H9 (cell line): ENCODE results near the gene TOMM5. TPM values are rescaled to one million over a fixed set of nuclear protein-coding genes. Genes with fewer than 3 reads are reported as not detected.

Experiments used
- DNase-seq: peaks from one replicate; pipeline ENCODE4 v3.0.0-alpha.2; 2017
- H2AFZ ChIP-seq: one replicate; pipeline ENCODE4 v1.6.1; 2013; ENCODE audit warnings: mild to moderate bottlenecking, low read length, control low read depth, moderate library complexity
- H2AK5ac ChIP-seq: 2 replicates; pipeline ENCODE4 v1.6.1; 2013; ENCODE audit warnings: low read length, control low read depth, mixed read lengths; ENCODE audit not compliant: insufficient read length
- H2BK120ac ChIP-seq: one replicate; pipeline ENCODE4 v1.6.1; 2013; ENCODE audit warnings: low read depth, mild to moderate bottlenecking, low read length, control low read depth, inconsistent platforms; ENCODE audit not compliant: poor library complexity, severe bottlenecking
- H2BK12ac ChIP-seq: 2 replicates; pipeline ENCODE4 v1.6.1; 2013; ENCODE audit warnings: low read length, control low read depth, mixed read lengths, low read depth; ENCODE audit not compliant: insufficient read length
- H2BK15ac ChIP-seq: 2 replicates; pipeline ENCODE4 v1.6.1; 2013; ENCODE audit warnings: low read depth, low read length, control low read depth
- H2BK20ac ChIP-seq: one replicate; pipeline ENCODE4 v1.6.1; 2013; ENCODE audit warnings: low read depth, mild to moderate bottlenecking, low read length, control low read depth, inconsistent platforms; ENCODE audit not compliant: poor library complexity, severe bottlenecking
- H2BK5ac ChIP-seq: 2 replicates; pipeline ENCODE4 v1.6.1; 2013; ENCODE audit warnings: low read length, control low read depth, mixed read lengths; ENCODE audit not compliant: insufficient read length
- H3K14ac ChIP-seq: 2 replicates; pipeline ENCODE4 v1.6.1; 2013; ENCODE audit warnings: low read length, control low read depth; ENCODE audit not compliant: insufficient read depth
- H3K18ac ChIP-seq: 2 replicates; pipeline ENCODE4 v1.6.1; 2013; ENCODE audit warnings: low read depth, mild to moderate bottlenecking, mixed read lengths, low read length, control low read depth; ENCODE audit not compliant: insufficient read length
- H3K23ac ChIP-seq: 2 replicates; pipeline ENCODE4 v1.6.1; 2013; ENCODE audit warnings: low read length, control low read depth, mixed read lengths, low read depth; ENCODE audit not compliant: insufficient read length
- H3K23me2 ChIP-seq: 2 replicates; pipeline ENCODE4 v1.6.1; 2013; ENCODE audit warnings: low read depth, mild to moderate bottlenecking, mixed read lengths, low read length, control low read depth; ENCODE audit not compliant: insufficient read length, poor library complexity, severe bottlenecking
- H3K27ac ChIP-seq: 2 replicates; pipeline ENCODE4 v1.5.1; 2013; ENCODE audit warnings: low read length, control low read depth, mixed read lengths, low read depth; ENCODE audit not compliant: insufficient read length
- H3K27me3 ChIP-seq: 2 replicates; pipeline ENCODE4 v1.6.1; 2013; ENCODE audit warnings: low read length, control low read depth, inconsistent platforms; ENCODE audit not compliant: insufficient read depth
- H3K4ac ChIP-seq: 2 replicates; pipeline ENCODE4 v1.6.1; 2013; ENCODE audit warnings: low read depth, mild to moderate bottlenecking, control low read depth, inconsistent platforms, low read length, moderate library complexity
- H3K4me1 ChIP-seq: 2 replicates; pipeline ENCODE4 v1.6.1; 2013; ENCODE audit warnings: low read length, control low read depth, inconsistent platforms; ENCODE audit not compliant: insufficient read depth
- H3K4me2 ChIP-seq: 2 replicates; pipeline ENCODE4 v1.6.1; 2013; ENCODE audit warnings: low read length, control low read depth, mixed read lengths; ENCODE audit not compliant: insufficient read length, insufficient read depth
- H3K56ac ChIP-seq: 2 replicates; pipeline ENCODE4 v1.6.1; 2013; ENCODE audit warnings: low read depth, mild to moderate bottlenecking, mixed read lengths, low read length, control low read depth; ENCODE audit not compliant: insufficient read length
- H3K79me1 ChIP-seq: 2 replicates; pipeline ENCODE4 v1.6.1; 2013; ENCODE audit warnings: low read depth, mild to moderate bottlenecking, moderate library complexity, low read length, control low read depth, inconsistent platforms; ENCODE audit not compliant: insufficient read depth, poor library complexity, severe bottlenecking
- H3K79me2 ChIP-seq: 2 replicates; pipeline ENCODE4 v1.6.1; 2013; ENCODE audit warnings: low read length, control low read depth, inconsistent platforms; ENCODE audit not compliant: insufficient read depth
- H3K9ac ChIP-seq: 2 replicates; pipeline ENCODE4 v1.6.1; 2013; ENCODE audit warnings: low read length, control low read depth, mixed read lengths; ENCODE audit not compliant: insufficient read length; ENCODE audit errors: extremely low read depth
- H3K9me3 ChIP-seq: one replicate; pipeline ENCODE4 v1.6.1; 2013; ENCODE audit warnings: low read depth, low read length, inconsistent platforms; ENCODE audit not compliant: control insufficient read depth
- H3T11ph ChIP-seq: one replicate; pipeline ENCODE4 v1.6.1; 2013; ENCODE audit warnings: mild to moderate bottlenecking, low read length, control low read depth, inconsistent platforms
- H4K20me1 ChIP-seq: one replicate; pipeline ENCODE4 v1.6.1; 2013; ENCODE audit not compliant: control insufficient read depth, insufficient read length, insufficient read depth
- H4K5ac ChIP-seq: 2 replicates; pipeline ENCODE4 v1.6.1; 2013; ENCODE audit warnings: low read depth, mild to moderate bottlenecking, mixed read lengths, low read length, control low read depth; ENCODE audit not compliant: insufficient read length
- H4K8ac ChIP-seq: replicated peaks from 2 replicates; pipeline ENCODE4 v1.6.1; 2013; ENCODE audit warnings: low read length, control low read depth, mixed read lengths, low read depth; ENCODE audit not compliant: insufficient read length
- H4K91ac ChIP-seq: 2 replicates; pipeline ENCODE4 v1.6.1; 2013; ENCODE audit warnings: low read depth, mild to moderate bottlenecking, moderate library complexity, mixed read lengths, low read length, control low read depth; ENCODE audit not compliant: insufficient read length
- H3K27ac Mint-ChIP-seq, 3 experiments: 2 replicates in 2 of 3; 3 replicates in 1 of 3; pipeline ENCODE4 v1.8.0; 2020 to 2021; ENCODE audit warnings: mixed read lengths in 3 of 3, mild to moderate bottlenecking in 1 of 3, moderate library complexity in 1 of 3
- H3K27me3 Mint-ChIP-seq: 2 replicates; pipeline ENCODE4 v1.8.0; 2021; ENCODE audit warnings: low read depth, mild to moderate bottlenecking, moderate library complexity, mixed read lengths
- H3K36me3 Mint-ChIP-seq, 3 experiments: 2 replicates in 2 of 3; 3 replicates in 1 of 3; pipeline ENCODE4 v1.8.0; 2020 to 2021; ENCODE audit warnings: low read depth in 3 of 3, mixed read lengths in 3 of 3; ENCODE audit not compliant: insufficient read depth in 1 of 3
- H3K4me1 Mint-ChIP-seq, 2 experiments: 2 replicates each; pipeline ENCODE4 v1.8.0; 2020; ENCODE audit warnings: mixed read lengths in 2 of 2
- H3K4me3 Mint-ChIP-seq, 2 experiments: 2 replicates in 1 of 2; 3 replicates in 1 of 2; pipeline ENCODE4 v1.8.0; 2020 to 2021; ENCODE audit warnings: mild to moderate bottlenecking in 2 of 2, mixed read lengths in 2 of 2, moderate library complexity in 1 of 2
- H3K9me3 Mint-ChIP-seq, 2 experiments: 2 replicates in 1 of 2; 3 replicates in 1 of 2; pipeline ENCODE4 v1.8.0; 2020; ENCODE audit warnings: mild to moderate bottlenecking in 2 of 2, mixed read lengths in 2 of 2, moderate library complexity in 1 of 2
- CTCF ChIP-seq: fragments of 200-600 bp; sonication (generic); conservative IDR thresholded peaks from 3 replicates; pipeline ENCODE4 v1.8.0; 2021; ENCODE audit warnings: antibody characterized with exemption, mild to moderate bottlenecking
- WGBS: extraction: QIAGEN DNeasy Blood & Tissue Kit; methylation state at CpG from one replicate; pipeline ENCODE4 v1.1.7; 2013; ENCODE audit warnings: missing lambda C conversion rate, low lambda C conversion rate, mixed read lengths; ENCODE audit not compliant: insufficient read length; ENCODE audit errors: extremely low coverage; 5-methylcytosine and 5-hydroxymethylcytosine counted together
- total RNA-seq: library from RNA; stranded (reverse); gene quantifications from 2 replicates; pipeline ENCODE4 v1.2.1, GENCODE V29; 2021

TOMM5 gene
- total RNA-seq, 1 experiment from 2014 or later = 124 TPM

GRCh38 chr9:37565661-37566618 lies 26.5 kb downstream of the TOMM5 start:
- Histone ChIP-seq H3K18ac (no peak overlapping the region), H3K79me2 (no peaks in the 10 kb centered on the region; the same call in 1 of the 2 replicates), H4K5ac (no peak overlapping the region), H3K79me1 (no peaks in the 10 kb centered on the region), H3K4me2 (no peak overlapping the region), H3K56ac (no peak overlapping the region), H2BK120ac (no peak overlapping the region), H3K4ac (no peak overlapping the region), H2BK20ac (no peak overlapping the region), H4K8ac (no peak overlapping the region), H4K91ac (no peak overlapping the region), H2AFZ (no peak overlapping the region), H2BK12ac (no peak overlapping the region), H3K27me3 (no peaks in the 10 kb centered on the region), H3K4me1 (no peaks in the 10 kb centered on the region; the same call in 1 of the 2 replicates), H2BK5ac (no peak overlapping the region), H3K14ac (no peak overlapping the region), H2AK5ac (no peak overlapping the region), H3K9ac (no peak overlapping the region), H3K23ac (no peak overlapping the region), H2BK15ac (no peak overlapping the region), H3T11ph (no peak overlapping the region), H3K23me2 (no peaks in the 10 kb centered on the region), H3K9me3 (no peaks in the 10 kb centered on the region), H4K20me1 (no peaks in the 10 kb centered on the region), H3K27ac (no peak overlapping the region)
- Mint-ChIP-seq H3K27ac (peak overlapping the region; percentile 9 to 66 (median 21); a peak in 4 of 7 replicates), H3K9me3 (peaks cover 23 to 24% of the 10 kb centered on the region in 2 experiments), H3K4me1 (peaks cover 13 to 23% of the 10 kb centered on the region in 2 experiments), H3K27me3 (peaks cover 2% of the 10 kb centered on the region; the same call in 1 of the 2 replicates), H3K36me3 (peaks cover 29 to 33% (median 30%) of the 10 kb centered on the region in 3 experiments), H3K4me3 (no peak overlapping the region; a peak in 1 of 5 replicates)
- WGBS = no CpG with 5 or more reads among the region's 7 CpGs
- no peak for TF ChIP-seq CTCF
- no peak for DNase-seq
